HUES64 (cell line): ENCODE measurements around the gene CENATAC.
"Not testable (repeated sequence)": the region's sequence is repeated elsewhere in the genome, so short reads cannot be mapped to it uniquely, and the experiment has no call there.

Source experiments
- H3K27ac ChIP-seq: 2 replicates; pipeline ENCODE4 v1.7.0; 2013; ENCODE audit warnings: low read depth, low read length, inconsistent platforms
- H3K27me3 ChIP-seq: 2 replicates; pipeline ENCODE4 v1.6.1; 2013; ENCODE audit warnings: mild to moderate bottlenecking, low read length; ENCODE audit not compliant: insufficient read depth
- H3K36me3 ChIP-seq: 2 replicates; pipeline ENCODE4 v1.6.1; 2013; ENCODE audit warnings: mild to moderate bottlenecking, low read length; ENCODE audit not compliant: insufficient read depth
- H3K4me1 ChIP-seq: 2 replicates; pipeline ENCODE4 v1.6.1; 2013; ENCODE audit warnings: mild to moderate bottlenecking, low read length, moderate library complexity; ENCODE audit not compliant: insufficient read depth
- H3K4me3 ChIP-seq: 2 replicates; pipeline ENCODE4 v1.5.1; 2013; ENCODE audit warnings: mild to moderate bottlenecking, low read length, moderate library complexity
- H3K9ac ChIP-seq: 2 replicates; pipeline ENCODE4 v1.6.1; 2013; ENCODE audit warnings: mild to moderate bottlenecking, low read depth, low read length
- H3K9me3 ChIP-seq: 2 replicates; pipeline ENCODE4 v1.6.1; 2013; ENCODE audit warnings: low read depth, low read length; ENCODE audit not compliant: insufficient read depth
- WGBS: fragments of 150-250, 120-280 bp; methylation state at CpG from one replicate; pipeline ENCODE4 v1.1.7; 2013; ENCODE audit warnings: missing lambda C conversion rate; 5-methylcytosine and 5-hydroxymethylcytosine counted together

The CENATAC gene

GRCh38 chr11:119028346-119029068, 30.6 kb downstream of the CENATAC start:
- H3K27ac ChIP-seq: no peak overlapping the region
- peak overlapping the region; percentile 87 for H3K4me3 ChIP-seq
- H3K9ac ChIP-seq: 0 out of 2 replicates have a peak overlapping the region, but pooled peaks have one; percentile 86
- no peaks in the 10 kb centered on the region for H3K9me3 ChIP-seq
- peaks cover 12% of the 10 kb centered on the region for H3K4me1 ChIP-seq
- H3K27me3 ChIP-seq: no peaks in the 10 kb centered on the region
- peaks cover 55% of the 10 kb centered on the region for H3K36me3 ChIP-seq
- WGBS: 80% methylated on average over 9 of the region's 9 CpGs

GRCh38 chr11:119029069-119029339, 31.1 kb downstream of the CENATAC start:
- H3K4me1 ChIP-seq: peaks cover 12% of the 10 kb centered on the region
- H3K36me3 ChIP-seq: peaks cover 50% of the 10 kb centered on the region
- H3K27me3 ChIP-seq: no peaks in the 10 kb centered on the region
- no peak overlapping the region for H3K27ac ChIP-seq
- WGBS: 82% methylated on average over 1 of the region's 1 CpG
- H3K9me3 ChIP-seq: no peaks in the 10 kb centered on the region
- peak overlapping the region; percentile 87 for H3K4me3 ChIP-seq
- peak overlapping the region; percentile 86; the same call in 1 of the 2 replicates for H3K9ac ChIP-seq

- peaks cover 12% of the 10 kb centered on the region for H3K4me1 ChIP-seq
These were observed 31.5 kb downstream of the CENATAC start for GRCh38 chr11:119029340-119030028.

GRCh38 chr11:119030029-119030328, 32.0 kb downstream of the CENATAC start:
- H3K27ac ChIP-seq: peak overlapping the region; percentile 66; the same call in 1 of the 2 replicates
- H3K4me3 ChIP-seq: peak overlapping the region; percentile 87
- WGBS: 2% methylated on average over 13 of the region's 13 CpGs
- no peaks in the 10 kb centered on the region for H3K27me3 ChIP-seq
- peaks cover 40% of the 10 kb centered on the region for H3K36me3 ChIP-seq
- H3K9ac ChIP-seq: peak overlapping the region; percentile 86
- peaks cover 12% of the 10 kb centered on the region for H3K4me1 ChIP-seq
- no peaks in the 10 kb centered on the region for H3K9me3 ChIP-seq

More at GRCh38 chr11:119029340-119030028, 31.5 kb downstream of the CENATAC start:
- Histone ChIP-seq H3K9me3 (no peaks in the 10 kb centered on the region), H3K4me3 (peak overlapping the region; percentile 87), H3K27me3 (no peaks in the 10 kb centered on the region), H3K27ac (no peak overlapping the region), H3K9ac (peak overlapping the region; percentile 86), H3K36me3 (peaks cover 45% of the 10 kb centered on the region)
- 44% methylated on average over 10 of the region's 10 CpGs for WGBS

GRCh38 chr11:119030329-119031047, 32.5 kb downstream of the CENATAC start, which contains the start of gene SLC37A4:
Gene SLC37A4 (minus strand): TSS chr11:119030877.
- WGBS: under 1% methylated on average over 67 of the region's 67 CpGs
- H3K4me3 ChIP-seq: peak within 1 kb of the TSS; percentile 87
- peak within 1 kb of the TSS; percentile 86 for H3K9ac ChIP-seq
- no peaks in the 10 kb centered on the region for H3K27me3 ChIP-seq
- no peaks in the 10 kb centered on the region for H3K9me3 ChIP-seq
- peak within 1 kb of the TSS; percentile 66 for H3K27ac ChIP-seq
- peaks cover 12% of the 10 kb centered on the region for H3K4me1 ChIP-seq
- H3K36me3 ChIP-seq: peaks cover 35% of the 10 kb centered on the region

- no peak overlapping the region for H3K27ac ChIP-seq
- no peaks in the 10 kb centered on the region for H3K9me3 ChIP-seq
- peaks cover 12% of the 10 kb centered on the region for H3K4me1 ChIP-seq
- no peaks in the 10 kb centered on the region for H3K27me3 ChIP-seq
- no peak overlapping the region for H3K9ac ChIP-seq
- no peak overlapping the region for H3K4me3 ChIP-seq
- H3K36me3 ChIP-seq: peaks cover 21% of the 10 kb centered on the region
- 93% methylated on average over 8 of the region's 9 CpGs for WGBS
These were observed 34.0 kb downstream of the CENATAC start for GRCh38 chr11:119031912-119032280.

GRCh38 chr11:119033421-119033820, 35.5 kb downstream of the CENATAC start:
- not testable (repeated sequence) for H3K4me3 ChIP-seq, H3K27me3 ChIP-seq, H3K9me3 ChIP-seq, H3K27ac ChIP-seq, H3K9ac ChIP-seq, H3K36me3 ChIP-seq
- WGBS: 89% methylated on average over 8 of the region's 10 CpGs
- H3K4me1 ChIP-seq: peaks cover 12% of the 10 kb centered on the region

- Histone ChIP-seq H3K4me1 (peaks cover 2% of the 10 kb centered on the region), H3K27me3 (no peaks in the 10 kb centered on the region), H3K27ac (no peak overlapping the region), H3K9ac (no peak overlapping the region), H3K36me3 (no peaks in the 10 kb centered on the region), H3K9me3 (no peaks in the 10 kb centered on the region), H3K4me3 (no peak overlapping the region)
- WGBS: 91% methylated on average over 3 of the region's 3 CpGs
These were observed 36.9 kb downstream of the CENATAC start for GRCh38 chr11:119034813-119035212.

- Histone ChIP-seq H3K27me3 (no peaks in the 10 kb centered on the region), H3K4me1 (peaks cover 4% of the 10 kb centered on the region), H3K9me3 (no peaks in the 10 kb centered on the region), H3K36me3 (no peaks in the 10 kb centered on the region), H3K9ac (no peak overlapping the region), H3K27ac (no peak overlapping the region), H3K4me3 (no peak overlapping the region)
- WGBS: 94% methylated on average over 5 of the region's 5 CpGs
These were observed 40.9 kb downstream of the CENATAC start for GRCh38 chr11:119038884-119039283.

GRCh38 chr11:119039471-119039870, 41.5 kb downstream of the CENATAC start:
- H3K9ac ChIP-seq, H3K4me1 ChIP-seq, H3K36me3 ChIP-seq, H3K27me3 ChIP-seq, H3K4me3 ChIP-seq, H3K27ac ChIP-seq, H3K9me3 ChIP-seq: not testable (repeated sequence)
- 65% methylated on average over 6 of the region's 11 CpGs for WGBS

- H3K27ac ChIP-seq: no peak overlapping the region
- H3K9me3 ChIP-seq: no peaks in the 10 kb centered on the region
- H3K4me3 ChIP-seq: no peak overlapping the region
- H3K9ac ChIP-seq: no peak overlapping the region
- H3K36me3 ChIP-seq: peaks cover 27% of the 10 kb centered on the region
- WGBS: 93% methylated on average over 3 of the region's 4 CpGs
- H3K27me3 ChIP-seq: no peaks in the 10 kb centered on the region
- peaks cover 4% of the 10 kb centered on the region for H3K4me1 ChIP-seq
These were observed 44.0 kb downstream of the CENATAC start for GRCh38 chr11:119041821-119042514.
